ENCODE data around the gene TBC1D22A. TPM values are rescaled to one million over a fixed set of nuclear protein-coding genes. Genes with fewer than 3 reads are reported as not detected.

TBC1D22A gene
- total and polyA plus RNA-seq, 2 donors from 2014 or later, result 24.6 to 39.4 TPM

- no peak for DNase-seq
- no peaks in the 10 kb centered on the region for H3K36me3 ChIP-seq (ENCODE audit: control insufficient read depth in 2 of 3, insufficient read depth in 3 of 3, low read length in 3 of 3)
- no peak overlapping the region for H3K4me3 ChIP-seq (ENCODE audit: low read length in 3 of 3)
- H3K27ac ChIP-seq (ENCODE audit: low read depth in 2 of 2, low read length in 2 of 2), result no peak overlapping the region
- intact Hi-C loops (cut with DNase I), result no loop called here
- FAIRE-seq, result no peak
- TF ChIP-seq, protein P1, sequence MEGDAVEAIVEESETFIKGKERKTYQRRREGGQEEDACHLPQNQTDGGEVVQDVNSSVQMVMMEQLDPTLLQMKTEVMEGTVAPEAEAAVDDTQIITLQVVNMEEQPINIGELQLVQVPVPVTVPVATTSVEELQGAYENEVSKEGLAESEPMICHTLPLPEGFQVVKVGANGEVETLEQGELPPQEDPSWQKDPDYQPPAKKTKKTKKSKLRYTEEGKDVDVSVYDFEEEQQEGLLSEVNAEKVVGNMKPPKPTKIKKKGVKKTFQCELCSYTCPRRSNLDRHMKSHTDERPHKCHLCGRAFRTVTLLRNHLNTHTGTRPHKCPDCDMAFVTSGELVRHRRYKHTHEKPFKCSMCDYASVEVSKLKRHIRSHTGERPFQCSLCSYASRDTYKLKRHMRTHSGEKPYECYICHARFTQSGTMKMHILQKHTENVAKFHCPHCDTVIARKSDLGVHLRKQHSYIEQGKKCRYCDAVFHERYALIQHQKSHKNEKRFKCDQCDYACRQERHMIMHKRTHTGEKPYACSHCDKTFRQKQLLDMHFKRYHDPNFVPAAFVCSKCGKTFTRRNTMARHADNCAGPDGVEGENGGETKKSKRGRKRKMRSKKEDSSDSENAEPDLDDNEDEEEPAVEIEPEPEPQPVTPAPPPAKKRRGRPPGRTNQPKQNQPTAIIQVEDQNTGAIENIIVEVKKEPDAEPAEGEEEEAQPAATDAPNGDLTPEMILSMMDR (IDR thresholded peaks at IDR 0.05; ENCODE audit: borderline replicate concordance, extremely low read depth, insufficient read depth), result no peak
- no peaks in the 10 kb centered on the region for H3K4me1 ChIP-seq (ENCODE audit: control insufficient read depth in 2 of 3, insufficient read depth in 2 of 3, low read depth in 1 of 3, low read length in 3 of 3)
- no peak overlapping the region for H3K9ac ChIP-seq (ENCODE audit: low read length in 3 of 3)
- H3K9me3 ChIP-seq (ENCODE audit: control insufficient read depth in 2 of 3, insufficient read depth in 1 of 3, low read length in 3 of 3), result no peaks in the 10 kb centered on the region
- no peaks in the 10 kb centered on the region for H3K27me3 ChIP-seq (ENCODE audit: control insufficient read depth, insufficient read depth, low read length)
Observed at GRCh38 chr22:46985507-46985882, 223.0 kb downstream of the TBC1D22A start.

DNA sequence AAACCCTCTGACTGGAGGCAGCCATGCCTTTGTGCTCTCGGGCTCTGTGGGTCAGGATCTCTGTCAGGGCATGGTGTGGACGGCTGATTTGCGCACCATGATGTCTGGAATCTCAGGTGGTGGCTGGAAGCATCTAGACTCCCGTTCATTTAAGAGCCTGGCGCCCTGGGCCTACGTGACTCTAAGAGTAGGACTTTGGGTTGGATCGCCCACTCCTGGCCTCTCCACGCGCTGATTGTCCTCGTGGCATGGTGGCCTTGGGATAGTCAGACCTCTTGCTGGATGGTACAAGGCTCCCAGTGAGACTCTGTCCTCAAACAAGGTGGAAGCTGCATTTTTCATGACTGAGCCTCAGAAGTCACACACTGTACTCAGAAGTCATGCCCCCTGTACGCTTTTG lies 224.3 kb downstream of the TBC1D22A start:
- Histone ChIP-seq H3K4me1 (ENCODE audit: control insufficient read depth in 2 of 3, insufficient read depth in 2 of 3, low read depth in 1 of 3, low read length in 3 of 3) (no peaks in the 10 kb centered on the region), H3K27me3 (ENCODE audit: control insufficient read depth, insufficient read depth, low read length) (no peaks in the 10 kb centered on the region), H3K4me3 (ENCODE audit: low read length in 3 of 3) (no peak overlapping the region), H3K36me3 (ENCODE audit: control insufficient read depth in 2 of 3, insufficient read depth in 3 of 3, low read length in 3 of 3) (no peaks in the 10 kb centered on the region), H3K9me3 (ENCODE audit: control insufficient read depth in 2 of 3, insufficient read depth in 1 of 3, low read length in 3 of 3) (no peaks in the 10 kb centered on the region), H3K27ac (ENCODE audit: low read depth in 2 of 2, low read length in 2 of 2) (no peak overlapping the region), H3K9ac (ENCODE audit: low read length in 3 of 3) (no peak overlapping the region)
- no peak for FAIRE-seq
- TF ChIP-seq, protein P1 (IDR thresholded peaks at IDR 0.05; ENCODE audit: borderline replicate concordance, extremely low read depth, insufficient read depth), result no peak
- DNase-seq, result peak in 1 of 5 donors; percentile 51
- intact Hi-C loops (cut with DNase I), result no loop called here

DNA sequence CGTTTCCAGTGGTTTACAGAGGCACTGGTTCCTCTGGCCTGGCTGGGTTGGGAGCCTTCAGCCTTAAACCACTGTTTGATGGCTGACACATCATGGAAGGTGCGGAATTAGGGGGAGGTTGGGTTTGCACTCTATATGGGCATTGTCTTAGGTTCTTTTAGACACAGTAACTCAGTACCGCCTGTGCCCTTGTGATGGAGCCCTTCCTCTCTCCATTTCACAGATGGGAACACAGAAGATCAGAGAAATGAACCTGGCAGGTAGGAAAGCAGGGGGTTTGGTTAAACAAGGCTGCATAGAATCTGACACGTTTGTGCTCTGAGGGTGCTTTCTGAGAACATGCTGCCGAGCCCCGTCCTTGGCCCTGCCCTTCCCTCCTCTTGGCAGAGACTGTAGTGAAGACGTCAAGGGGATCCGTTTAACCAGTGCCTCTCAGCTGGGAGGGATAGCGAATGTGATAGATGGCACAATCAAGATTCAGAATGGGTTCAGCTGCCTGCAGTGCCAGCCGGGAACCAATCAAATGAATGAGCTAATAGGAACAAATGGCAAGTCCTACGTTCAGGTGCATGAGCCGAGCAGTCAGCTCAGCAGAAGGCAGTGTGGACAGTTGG lies 228.6 kb downstream of the TBC1D22A start:
- H3K27me3 ChIP-seq (ENCODE audit: control insufficient read depth, insufficient read depth, low read length), result no peaks in the 10 kb centered on the region
- H3K9me3 ChIP-seq (ENCODE audit: control insufficient read depth in 2 of 3, insufficient read depth in 1 of 3, low read length in 3 of 3), result no peaks in the 10 kb centered on the region
- no peak for DNase-seq
- H3K4me1 ChIP-seq (ENCODE audit: control insufficient read depth in 2 of 3, insufficient read depth in 2 of 3, low read depth in 1 of 3, low read length in 3 of 3), result no peaks in the 10 kb centered on the region
- peaks cover 0 to 5% (median 0%) of the 10 kb centered on the region in 3 donors for H3K36me3 ChIP-seq (ENCODE audit: control insufficient read depth in 2 of 3, insufficient read depth in 3 of 3, low read length in 3 of 3)
- no peak for FAIRE-seq
- no peak overlapping the region for H3K27ac ChIP-seq (ENCODE audit: low read depth in 2 of 2, low read length in 2 of 2)
- TF ChIP-seq, protein P1 (IDR thresholded peaks at IDR 0.05; ENCODE audit: borderline replicate concordance, extremely low read depth, insufficient read depth), result no peak
- no peak overlapping the region for H3K4me3 ChIP-seq (ENCODE audit: low read length in 3 of 3)
- no peak overlapping the region for H3K9ac ChIP-seq (ENCODE audit: low read length in 3 of 3)
- intact Hi-C loops (cut with DNase I), result no loop called here

GRCh38 chr22:46991666-46992065 lies 229.2 kb downstream of the TBC1D22A start:
- DNase-seq, result peak in 1 of 5 donors; percentile 63
- FAIRE-seq, result no peak
- TF ChIP-seq, protein P1 (IDR thresholded peaks at IDR 0.05; ENCODE audit: borderline replicate concordance, extremely low read depth, insufficient read depth), result no peak

More at GRCh38 chr22:46991666-46992065, 229.2 kb downstream of the TBC1D22A start:
- Histone ChIP-seq H3K4me1 (ENCODE audit: control insufficient read depth in 2 of 3, insufficient read depth in 2 of 3, low read depth in 1 of 3, low read length in 3 of 3) (no peaks in the 10 kb centered on the region), H3K9me3 (ENCODE audit: control insufficient read depth in 2 of 3, insufficient read depth in 1 of 3, low read length in 3 of 3) (no peaks in the 10 kb centered on the region), H3K9ac (ENCODE audit: low read length in 3 of 3) (no peak overlapping the region), H3K4me3 (ENCODE audit: low read length in 3 of 3) (no peak overlapping the region), H3K36me3 (ENCODE audit: control insufficient read depth in 2 of 3, insufficient read depth in 3 of 3, low read length in 3 of 3) (peaks cover 0 to 5% (median 0%) of the 10 kb centered on the region in 3 donors), H3K27ac (ENCODE audit: low read depth in 2 of 2, low read length in 2 of 2) (no peak overlapping the region), H3K27me3 (ENCODE audit: control insufficient read depth, insufficient read depth, low read length) (no peaks in the 10 kb centered on the region)
- intact Hi-C loops (cut with DNase I), result no loop called here
